Tibial artery (tissue), 4 donors: ENCODE measurements around the gene ZSCAN9.

Experiments used
- DNase-seq, 2 donors: peaks; one replicate each; pipeline ENCODE4 v3.0.0-alpha.2; 2019
- H3K27ac ChIP-seq, 2 donors: fragments of 200-600 bp; sonication (generic) in 1 of 2; 1 replicate in 1 of 2; 2 replicates in 1 of 2; pipeline ENCODE4 v1.5.1; 2018 to 2019; ENCODE audit warnings: mild to moderate bottlenecking in 1 of 2
- H3K27me3 ChIP-seq, 2 donors: fragments of 200-600 bp; sonication (generic) in 1 of 2; one replicate each; pipeline versions ENCODE4 v1.5.1 to v1.6.0; 2016 to 2019
- H3K36me3 ChIP-seq, 3 donors: fragments of 200-600 bp; sonication (generic) in 2 of 3; one replicate each; pipeline ENCODE4 v1.5.1; 2016 to 2019; ENCODE audit warnings: mild to moderate bottlenecking in 2 of 3
- H3K4me1 ChIP-seq, 4 donors: fragments of 200-600 bp; sonication (generic) in 2 of 4; 1 replicate in 3 of 4; 2 replicates in 1 of 4; pipeline ENCODE4 v1.5.1; 2016 to 2019
- H3K4me3 ChIP-seq, 2 donors: fragments of 200-600 bp; sonication (generic) in 1 of 2; 1 replicate in 1 of 2; 2 replicates in 1 of 2; pipeline ENCODE4 v1.5.1; 2018 to 2019; ENCODE audit warnings: mild to moderate bottlenecking in 2 of 2
- H3K9me3 ChIP-seq, 3 donors: fragments of 200-600 bp; sonication (generic) in 1 of 3; one replicate each; pipeline ENCODE4 v1.5.1; 2016 to 2019
- intact Hi-C: fragments of 100-400 bp; cut with DNase I; formaldehyde crosslinking; loops from one replicate; pipeline ENCODE4 v1.15.0; 2023; ENCODE audit warnings: low total_unique reads
- TF ChIP-seq, protein P1 (sequence below), 2 experiments: fragments of 200-600 bp in 1 of 2; fragments of 450-650 bp in 1 of 2; IDR thresholded peaks; one replicate each; pipeline ENCODE4 v1.5.1; 2017 to 2019; ENCODE audit warnings: antibody characterized with exemption in 2 of 2, mild to moderate bottlenecking in 1 of 2, moderate library complexity in 1 of 2

The ZSCAN9 gene

DNA sequence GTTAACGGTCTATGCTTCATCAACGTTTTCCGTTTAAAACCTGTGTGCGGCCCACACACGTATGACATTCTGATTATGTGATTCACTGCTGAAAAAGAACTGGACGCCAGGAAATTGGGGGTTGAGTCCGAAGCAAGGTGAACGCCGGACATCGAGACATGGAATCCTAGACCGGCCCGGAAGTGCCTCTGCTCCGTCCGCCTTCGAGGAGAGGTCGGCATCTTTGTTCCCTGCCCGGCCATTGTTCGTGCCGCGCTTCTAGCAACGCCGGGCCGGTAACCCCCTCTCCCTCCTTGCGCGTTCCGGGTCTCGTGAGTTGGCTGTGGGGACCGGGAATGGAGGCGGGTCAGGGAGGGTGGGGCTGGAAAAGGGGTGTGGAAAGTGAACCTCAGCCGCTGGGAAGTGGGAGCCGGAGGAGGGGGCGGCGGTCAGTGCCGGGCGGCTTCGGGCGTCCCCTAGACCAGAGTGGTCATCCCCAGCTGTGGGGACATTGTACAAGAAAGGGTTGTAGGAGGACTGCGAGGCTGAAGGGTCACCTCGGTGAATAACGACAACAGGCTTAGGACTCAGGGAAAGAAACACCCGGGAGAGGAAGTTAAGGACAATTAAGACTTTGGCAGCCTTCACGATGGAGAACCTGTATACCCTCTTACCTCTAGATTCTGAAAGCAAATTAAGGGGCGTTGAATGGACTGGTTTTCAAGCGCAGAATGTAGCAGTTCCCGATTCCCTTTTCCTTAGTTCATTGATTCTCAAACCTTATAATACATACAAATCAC is at the start of gene ZSCAN9:
Gene ZSCAN9, plus strand, starts transcription at position 220 of the 779 bp plus-strand sequence. CDS start 1,810 bp downstream, outside the sequence.
- intact Hi-C loops, result loop anchor here (10.0 kb wide), 2 partner anchors 100 to 130 kb away; partner anchors contain the start of gene ZSCAN16

DNA sequence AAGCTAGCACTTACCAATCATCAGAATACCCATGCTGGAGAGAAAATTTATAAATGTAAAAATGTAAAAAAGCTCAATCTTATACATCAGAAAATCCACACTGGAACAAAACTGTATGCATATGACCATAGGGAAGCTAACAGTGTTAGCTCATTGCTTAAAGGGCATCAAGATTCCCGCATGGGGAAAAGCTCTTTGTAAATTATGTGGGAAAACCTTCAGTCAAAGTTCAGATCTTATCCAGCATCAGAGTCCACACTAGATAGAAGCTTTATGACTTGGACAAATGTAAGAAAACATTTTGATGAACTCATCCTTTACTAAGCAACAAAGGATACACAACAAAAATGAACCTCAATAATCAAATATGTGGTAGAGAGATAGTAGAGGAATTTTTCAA is 48.7 kb upstream of the ZSCAN9 start:
- Histone ChIP-seq H3K9me3 (peaks cover 0 to 5% (median 0%) of the 10 kb centered on the region in 3 donors), H3K27me3 (peaks cover 0 to 2% of the 10 kb centered on the region in 2 donors), H3K4me3 (no peak overlapping the region), H3K36me3 (no peaks in the 10 kb centered on the region), H3K4me1 (no peaks in the 10 kb centered on the region), H3K27ac (no peak overlapping the region)
- TF ChIP-seq, protein P1, sequence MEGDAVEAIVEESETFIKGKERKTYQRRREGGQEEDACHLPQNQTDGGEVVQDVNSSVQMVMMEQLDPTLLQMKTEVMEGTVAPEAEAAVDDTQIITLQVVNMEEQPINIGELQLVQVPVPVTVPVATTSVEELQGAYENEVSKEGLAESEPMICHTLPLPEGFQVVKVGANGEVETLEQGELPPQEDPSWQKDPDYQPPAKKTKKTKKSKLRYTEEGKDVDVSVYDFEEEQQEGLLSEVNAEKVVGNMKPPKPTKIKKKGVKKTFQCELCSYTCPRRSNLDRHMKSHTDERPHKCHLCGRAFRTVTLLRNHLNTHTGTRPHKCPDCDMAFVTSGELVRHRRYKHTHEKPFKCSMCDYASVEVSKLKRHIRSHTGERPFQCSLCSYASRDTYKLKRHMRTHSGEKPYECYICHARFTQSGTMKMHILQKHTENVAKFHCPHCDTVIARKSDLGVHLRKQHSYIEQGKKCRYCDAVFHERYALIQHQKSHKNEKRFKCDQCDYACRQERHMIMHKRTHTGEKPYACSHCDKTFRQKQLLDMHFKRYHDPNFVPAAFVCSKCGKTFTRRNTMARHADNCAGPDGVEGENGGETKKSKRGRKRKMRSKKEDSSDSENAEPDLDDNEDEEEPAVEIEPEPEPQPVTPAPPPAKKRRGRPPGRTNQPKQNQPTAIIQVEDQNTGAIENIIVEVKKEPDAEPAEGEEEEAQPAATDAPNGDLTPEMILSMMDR (IDR thresholded peaks at IDR 0.05), result no peak
- intact Hi-C loops, result loop anchor here (5.0 kb wide), 1 partner anchor 296 kb away; no protein-coding TSS in a partner anchor
- no peak for DNase-seq

More for the DNA sequence above, at the start of gene ZSCAN9:
- TF ChIP-seq, protein P1 (IDR thresholded peaks at IDR 0.05), result no peak
- H3K27ac ChIP-seq, result peak within 1 kb of the TSS; percentile 78 to 80
- H3K4me1 ChIP-seq, result peaks cover 0 to 11% (median 7%) of the 10 kb centered on the region in 4 donors
- peaks cover 28 to 34% (median 29%) of the 10 kb centered on the region in 3 donors for H3K36me3 ChIP-seq
- peaks cover 0 to 3% of the 10 kb centered on the region in 2 donors for H3K27me3 ChIP-seq
- DNase-seq, result peak; percentile 88 to 92
- no peaks in the 10 kb centered on the region for H3K9me3 ChIP-seq
- peak within 1 kb of the TSS; percentile 69 to 72 for H3K4me3 ChIP-seq

GRCh38 chr6:28182255-28182654 is 42.8 kb upstream of the ZSCAN9 start:
- Histone ChIP-seq H3K4me3 (no peak overlapping the region), H3K9me3 (peaks cover 4 to 12% (median 4%) of the 10 kb centered on the region in 3 donors), H3K4me1 (no peaks in the 10 kb centered on the region), H3K27me3 (peaks cover 0 to 2% of the 10 kb centered on the region in 2 donors), H3K27ac (no peak overlapping the region), H3K36me3 (no peaks in the 10 kb centered on the region)
- TF ChIP-seq, protein P1 (IDR thresholded peaks at IDR 0.05), result no peak
- DNase-seq, result no peak
- intact Hi-C loops, result no loop called here

DNA sequence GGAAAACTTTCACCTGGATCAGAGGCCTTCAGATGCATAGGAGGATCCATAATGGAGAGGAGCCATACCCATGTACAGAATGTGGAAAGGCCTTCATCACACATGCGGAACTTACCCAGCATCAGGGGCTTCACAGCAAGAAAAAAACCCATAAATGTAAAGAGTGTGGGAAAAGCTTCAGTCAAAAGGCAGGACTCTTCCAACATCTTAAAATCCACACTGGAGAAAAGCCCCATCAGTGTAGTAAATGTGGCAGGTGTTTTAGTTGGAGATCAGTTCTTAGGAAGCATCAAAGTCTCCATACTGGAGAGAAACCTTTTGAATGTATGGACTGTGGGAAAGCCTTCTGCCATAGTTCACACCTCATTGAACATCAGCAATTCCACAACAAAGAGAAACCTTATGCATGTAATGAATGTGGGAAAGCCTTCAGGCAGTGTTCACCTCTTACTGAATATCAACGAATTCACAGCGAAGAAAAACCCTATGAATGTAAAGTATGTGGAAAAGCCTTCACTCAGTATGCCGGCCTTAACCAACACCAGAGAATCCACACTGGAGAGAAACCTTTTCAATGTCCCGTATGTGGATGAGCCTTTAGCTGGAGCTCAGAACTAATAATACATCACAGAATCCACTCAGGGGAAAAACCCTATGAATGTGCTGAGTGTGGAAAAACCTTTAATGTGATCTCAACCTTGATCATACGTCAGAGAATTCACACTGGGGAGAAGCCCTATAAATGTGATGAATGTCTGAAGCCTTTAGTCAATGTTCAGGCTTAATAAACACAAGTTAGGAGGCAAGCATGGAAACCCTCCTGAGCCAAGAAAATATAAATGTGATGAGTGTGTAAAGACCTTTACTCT is 36.7 kb upstream of the ZSCAN9 start:
- TF ChIP-seq, protein P1 (IDR thresholded peaks at IDR 0.05), result no peak
- no peak for DNase-seq
- no peaks in the 10 kb centered on the region for H3K27me3 ChIP-seq
- H3K27ac ChIP-seq, result no peak overlapping the region
- no peaks in the 10 kb centered on the region for H3K36me3 ChIP-seq
- intact Hi-C loops, result no loop called here
- H3K9me3 ChIP-seq, result peaks cover 5 to 51% (median 48%) of the 10 kb centered on the region in 3 donors
- H3K4me1 ChIP-seq, result no peaks in the 10 kb centered on the region
- no peak overlapping the region for H3K4me3 ChIP-seq

- intact Hi-C loops, result no loop called here
- Histone ChIP-seq H3K4me3 (no peak overlapping the region), H3K4me1 (no peaks in the 10 kb centered on the region), H3K27ac (no peak overlapping the region), H3K36me3 (no peaks in the 10 kb centered on the region), H3K9me3 (peaks cover 0 to 15% (median 11%) of the 10 kb centered on the region in 3 donors), H3K27me3 (peaks cover 0 to 5% of the 10 kb centered on the region in 2 donors)
- TF ChIP-seq, protein P1 (IDR thresholded peaks at IDR 0.05), result no peak
- DNase-seq, result no peak
Measured at GRCh38 chr6:28200020-28200419, 25.1 kb upstream of the ZSCAN9 start.
